GM23338 (cell line): ENCODE results near the gene TAMM41. TPM values are rescaled to one million over a fixed set of nuclear protein-coding genes. Genes with fewer than 3 reads are reported as not detected.

Experiments used
- JUNB ChIP-seq: IDR thresholded peaks from one replicate; pipeline ENCODE4 v1.6.1; 2016; ENCODE audit warnings: antibody characterized with exemption; ENCODE audit not compliant: unreplicated experiment
- NANOG ChIP-seq: IDR thresholded peaks from 2 replicates; pipeline ENCODE4 v1.6.1; 2016; ENCODE audit warnings: antibody characterized with exemption, borderline replicate concordance
- POLR2AphosphoS5 ChIP-seq: IDR thresholded peaks from 2 replicates; pipeline ENCODE4 v1.6.1; 2016; ENCODE audit warnings: antibody characterized with exemption, low read depth
- polyA plus RNA-seq: library from polyadenylated mRNA; unstranded; fragments of >200 nt; fragmentation: Nextera tagmentation; extraction: Ambion mirVana; gene quantifications from 2 replicates; pipeline ENCODE4 v1.2.1, GENCODE V29; 2016
- total RNA-seq: library from RNA; depleted of rRNA; stranded (reverse); fragments of >200 nt; shearing (Covaris generic); gene quantifications from 2 replicates; pipeline ENCODE4 v1.2.3, GENCODE V29; 2014
- TF ChIP-seq, protein P1 (sequence below): fragments of 250-450 bp; sonication (Bioruptor Pico); IDR thresholded peaks from 2 replicates; pipeline ENCODE4 v1.5.0; 2020; ENCODE audit warnings: mild to moderate bottlenecking, moderate library complexity
- TF ChIP-seq, protein P2 (sequence below), 2 experiments: fragments of 200-600 bp in 1 of 2; sonication (generic) in 1 of 2; conservative IDR thresholded peaks; 2 replicates each; pipeline versions ENCODE4 v1.5.1 to v1.6.1; 2016 to 2017; ENCODE audit warnings: antibody characterized with exemption in 2 of 2, low read depth in 2 of 2, mild to moderate bottlenecking in 2 of 2, moderate library complexity in 1 of 2
- TF ChIP-seq, protein P3 (sequence below): IDR thresholded peaks from one replicate; pipeline ENCODE4 v1.6.1; 2018; ENCODE audit warnings: antibody characterized with exemption; ENCODE audit not compliant: unreplicated experiment

The TAMM41 gene
- total and polyA plus RNA-seq, 2 experiments from 2014 or later = 8.9 to 19.2 TPM

DNA sequence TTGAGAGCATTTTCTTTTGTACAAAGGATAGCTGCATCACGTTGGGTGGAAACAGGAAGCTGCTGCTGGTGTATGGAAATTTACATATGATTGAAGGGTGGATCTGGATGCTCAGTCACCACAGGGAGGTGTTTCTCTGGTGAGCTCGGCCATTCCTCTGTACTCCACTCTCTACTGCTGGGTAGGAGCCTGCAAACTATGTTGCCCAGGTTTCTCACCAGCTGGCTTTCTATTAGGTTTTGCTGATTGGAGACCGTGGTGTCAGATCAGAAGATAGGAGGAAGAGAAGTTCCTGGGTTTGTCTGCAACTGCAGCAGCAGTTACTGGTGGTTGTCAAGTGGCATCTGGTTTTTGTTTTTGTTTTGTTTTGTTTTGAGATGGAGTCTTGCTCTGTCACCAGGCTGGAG, 61.7 kb downstream of the TAMM41 start (continued):
- TF ChIP-seq, protein P1, sequence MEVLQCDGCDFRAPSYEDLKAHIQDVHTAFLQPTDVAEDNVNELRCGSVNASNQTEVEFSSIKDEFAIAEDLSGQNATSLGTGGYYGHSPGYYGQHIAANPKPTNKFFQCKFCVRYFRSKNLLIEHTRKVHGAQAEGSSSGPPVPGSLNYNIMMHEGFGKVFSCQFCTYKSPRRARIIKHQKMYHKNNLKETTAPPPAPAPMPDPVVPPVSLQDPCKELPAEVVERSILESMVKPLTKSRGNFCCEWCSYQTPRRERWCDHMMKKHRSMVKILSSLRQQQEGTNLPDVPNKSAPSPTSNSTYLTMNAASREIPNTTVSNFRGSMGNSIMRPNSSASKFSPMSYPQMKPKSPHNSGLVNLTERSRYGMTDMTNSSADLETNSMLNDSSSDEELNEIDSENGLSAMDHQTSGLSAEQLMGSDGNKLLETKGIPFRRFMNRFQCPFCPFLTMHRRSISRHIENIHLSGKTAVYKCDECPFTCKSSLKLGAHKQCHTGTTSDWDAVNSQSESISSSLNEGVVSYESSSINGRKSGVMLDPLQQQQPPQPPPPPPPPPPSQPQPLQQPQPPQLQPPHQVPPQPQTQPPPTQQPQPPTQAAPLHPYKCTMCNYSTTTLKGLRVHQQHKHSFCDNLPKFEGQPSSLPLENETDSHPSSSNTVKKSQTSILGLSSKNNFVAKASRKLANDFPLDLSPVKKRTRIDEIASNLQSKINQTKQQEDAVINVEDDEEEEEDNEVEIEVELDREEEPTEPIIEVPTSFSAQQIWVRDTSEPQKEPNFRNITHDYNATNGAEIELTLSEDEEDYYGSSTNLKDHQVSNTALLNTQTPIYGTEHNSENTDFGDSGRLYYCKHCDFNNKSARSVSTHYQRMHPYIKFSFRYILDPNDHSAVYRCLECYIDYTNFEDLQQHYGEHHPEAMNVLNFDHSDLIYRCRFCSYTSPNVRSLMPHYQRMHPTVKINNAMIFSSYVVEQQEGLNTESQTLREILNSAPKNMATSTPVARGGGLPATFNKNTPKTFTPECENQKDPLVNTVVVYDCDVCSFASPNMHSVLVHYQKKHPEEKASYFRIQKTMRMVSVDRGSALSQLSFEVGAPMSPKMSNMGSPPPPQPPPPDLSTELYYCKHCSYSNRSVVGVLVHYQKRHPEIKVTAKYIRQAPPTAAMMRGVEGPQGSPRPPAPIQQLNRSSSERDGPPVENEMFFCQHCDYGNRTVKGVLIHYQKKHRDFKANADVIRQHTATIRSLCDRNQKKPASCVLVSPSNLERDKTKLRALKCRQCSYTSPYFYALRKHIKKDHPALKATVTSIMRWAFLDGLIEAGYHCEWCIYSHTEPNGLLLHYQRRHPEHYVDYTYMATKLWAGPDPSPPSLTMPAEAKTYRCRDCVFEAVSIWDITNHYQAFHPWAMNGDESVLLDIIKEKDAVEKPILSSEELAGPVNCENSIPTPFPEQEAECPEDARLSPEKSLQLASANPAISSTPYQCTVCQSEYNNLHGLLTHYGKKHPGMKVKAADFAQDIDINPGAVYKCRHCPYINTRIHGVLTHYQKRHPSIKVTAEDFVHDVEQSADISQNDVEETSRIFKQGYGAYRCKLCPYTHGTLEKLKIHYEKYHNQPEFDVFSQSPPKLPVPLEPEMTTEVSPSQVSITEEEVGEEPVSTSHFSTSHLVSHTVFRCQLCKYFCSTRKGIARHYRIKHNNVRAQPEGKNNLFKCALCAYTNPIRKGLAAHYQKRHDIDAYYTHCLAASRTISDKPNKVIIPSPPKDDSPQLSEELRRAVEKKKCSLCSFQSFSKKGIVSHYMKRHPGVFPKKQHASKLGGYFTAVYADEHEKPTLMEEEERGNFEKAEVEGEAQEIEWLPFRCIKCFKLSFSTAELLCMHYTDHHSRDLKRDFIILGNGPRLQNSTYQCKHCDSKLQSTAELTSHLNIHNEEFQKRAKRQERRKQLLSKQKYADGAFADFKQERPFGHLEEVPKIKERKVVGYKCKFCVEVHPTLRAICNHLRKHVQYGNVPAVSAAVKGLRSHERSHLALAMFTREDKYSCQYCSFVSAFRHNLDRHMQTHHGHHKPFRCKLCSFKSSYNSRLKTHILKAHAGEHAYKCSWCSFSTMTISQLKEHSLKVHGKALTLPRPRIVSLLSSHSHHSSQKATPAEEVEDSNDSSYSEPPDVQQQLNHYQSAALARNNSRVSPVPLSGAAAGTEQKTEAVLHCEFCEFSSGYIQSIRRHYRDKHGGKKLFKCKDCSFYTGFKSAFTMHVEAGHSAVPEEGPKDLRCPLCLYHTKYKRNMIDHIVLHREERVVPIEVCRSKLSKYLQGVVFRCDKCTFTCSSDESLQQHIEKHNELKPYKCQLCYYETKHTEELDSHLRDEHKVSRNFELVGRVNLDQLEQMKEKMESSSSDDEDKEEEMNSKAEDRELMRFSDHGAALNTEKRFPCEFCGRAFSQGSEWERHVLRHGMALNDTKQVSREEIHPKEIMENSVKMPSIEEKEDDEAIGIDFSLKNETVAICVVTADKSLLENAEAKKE (CRISPR knock-in tag) = no peak
- TF ChIP-seq, protein P2, sequence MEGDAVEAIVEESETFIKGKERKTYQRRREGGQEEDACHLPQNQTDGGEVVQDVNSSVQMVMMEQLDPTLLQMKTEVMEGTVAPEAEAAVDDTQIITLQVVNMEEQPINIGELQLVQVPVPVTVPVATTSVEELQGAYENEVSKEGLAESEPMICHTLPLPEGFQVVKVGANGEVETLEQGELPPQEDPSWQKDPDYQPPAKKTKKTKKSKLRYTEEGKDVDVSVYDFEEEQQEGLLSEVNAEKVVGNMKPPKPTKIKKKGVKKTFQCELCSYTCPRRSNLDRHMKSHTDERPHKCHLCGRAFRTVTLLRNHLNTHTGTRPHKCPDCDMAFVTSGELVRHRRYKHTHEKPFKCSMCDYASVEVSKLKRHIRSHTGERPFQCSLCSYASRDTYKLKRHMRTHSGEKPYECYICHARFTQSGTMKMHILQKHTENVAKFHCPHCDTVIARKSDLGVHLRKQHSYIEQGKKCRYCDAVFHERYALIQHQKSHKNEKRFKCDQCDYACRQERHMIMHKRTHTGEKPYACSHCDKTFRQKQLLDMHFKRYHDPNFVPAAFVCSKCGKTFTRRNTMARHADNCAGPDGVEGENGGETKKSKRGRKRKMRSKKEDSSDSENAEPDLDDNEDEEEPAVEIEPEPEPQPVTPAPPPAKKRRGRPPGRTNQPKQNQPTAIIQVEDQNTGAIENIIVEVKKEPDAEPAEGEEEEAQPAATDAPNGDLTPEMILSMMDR (conservative IDR thresholded peaks at IDR 0.05; ENCODE audit: low read depth in 2 of 2) = no peak
- TF ChIP-seq NANOG = no peak
- TF ChIP-seq JUNB = no peak
- no peak for TF ChIP-seq POLR2AphosphoS5
- TF ChIP-seq, protein P3, sequence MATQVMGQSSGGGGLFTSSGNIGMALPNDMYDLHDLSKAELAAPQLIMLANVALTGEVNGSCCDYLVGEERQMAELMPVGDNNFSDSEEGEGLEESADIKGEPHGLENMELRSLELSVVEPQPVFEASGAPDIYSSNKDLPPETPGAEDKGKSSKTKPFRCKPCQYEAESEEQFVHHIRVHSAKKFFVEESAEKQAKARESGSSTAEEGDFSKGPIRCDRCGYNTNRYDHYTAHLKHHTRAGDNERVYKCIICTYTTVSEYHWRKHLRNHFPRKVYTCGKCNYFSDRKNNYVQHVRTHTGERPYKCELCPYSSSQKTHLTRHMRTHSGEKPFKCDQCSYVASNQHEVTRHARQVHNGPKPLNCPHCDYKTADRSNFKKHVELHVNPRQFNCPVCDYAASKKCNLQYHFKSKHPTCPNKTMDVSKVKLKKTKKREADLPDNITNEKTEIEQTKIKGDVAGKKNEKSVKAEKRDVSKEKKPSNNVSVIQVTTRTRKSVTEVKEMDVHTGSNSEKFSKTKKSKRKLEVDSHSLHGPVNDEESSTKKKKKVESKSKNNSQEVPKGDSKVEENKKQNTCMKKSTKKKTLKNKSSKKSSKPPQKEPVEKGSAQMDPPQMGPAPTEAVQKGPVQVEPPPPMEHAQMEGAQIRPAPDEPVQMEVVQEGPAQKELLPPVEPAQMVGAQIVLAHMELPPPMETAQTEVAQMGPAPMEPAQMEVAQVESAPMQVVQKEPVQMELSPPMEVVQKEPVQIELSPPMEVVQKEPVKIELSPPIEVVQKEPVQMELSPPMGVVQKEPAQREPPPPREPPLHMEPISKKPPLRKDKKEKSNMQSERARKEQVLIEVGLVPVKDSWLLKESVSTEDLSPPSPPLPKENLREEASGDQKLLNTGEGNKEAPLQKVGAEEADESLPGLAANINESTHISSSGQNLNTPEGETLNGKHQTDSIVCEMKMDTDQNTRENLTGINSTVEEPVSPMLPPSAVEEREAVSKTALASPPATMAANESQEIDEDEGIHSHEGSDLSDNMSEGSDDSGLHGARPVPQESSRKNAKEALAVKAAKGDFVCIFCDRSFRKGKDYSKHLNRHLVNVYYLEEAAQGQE = no peak
